Measurements from ENCODE around the gene JPH4.

The JPH4 gene

GRCh38 chr14:23561873-23562821, 16.4 kb downstream of the JPH4 start:
- DNase-seq, result no peak

GRCh38 chr14:23561259-23561658, 17.3 kb downstream of the JPH4 start:
- no peak for DNase-seq

- DNase-seq, result no peak
Observed at GRCh38 chr14:23559926-23560520, 18.6 kb downstream of the JPH4 start.

GRCh38 chr14:23559010-23559925, 19.3 kb downstream of the JPH4 start:
- DNase-seq, result peak; percentile 84

GRCh38 chr14:23558346-23559009, 20.1 kb downstream of the JPH4 start:
- DNase-seq, result no peak

GRCh38 chr14:23557946-23558345, 20.6 kb downstream of the JPH4 start:
- DNase-seq, result no peak

- no peak for DNase-seq
Observed at GRCh38 chr14:23557521-23557920, 21.1 kb downstream of the JPH4 start.

GRCh38 chr14:23556700-23557440, 21.7 kb downstream of the JPH4 start:
- DNase-seq, result no peak

- peak; percentile 96 for DNase-seq
Observed at GRCh38 chr14:23555882-23556699, 22.5 kb downstream of the JPH4 start, which contains the start of gene THTPA. Gene THTPA, plus strand, starts transcription at chr14:23556271. Its CDS starts 487 bp downstream, at chr14:23556758.

- DNase-seq, result no peak
Observed at GRCh38 chr14:23555533-23555881, 23.1 kb downstream of the JPH4 start.

- DNase-seq, result peak; percentile 91
Observed at GRCh38 chr14:23551266-23552028, 27.1 kb downstream of the JPH4 start, which contains the start of gene ZFHX2. Gene ZFHX2, minus strand, starts transcription at chr14:23551765. Its CDS starts 16,440 bp downstream, at chr14:23535325.

GRCh38 chr14:23550812-23551265, 27.8 kb downstream of the JPH4 start:
- no peak for DNase-seq

- no peak for DNase-seq
Observed at GRCh38 chr14:23550131-23550811, 28.3 kb downstream of the JPH4 start.

- DNase-seq, result no peak
Observed at GRCh38 chr14:23548351-23549318, 30.0 kb downstream of the JPH4 start.

- no peak for DNase-seq
Observed at GRCh38 chr14:23547924-23548323, 30.7 kb downstream of the JPH4 start.

- no peak for DNase-seq
Observed at GRCh38 chr14:23546450-23547035, 32.0 kb downstream of the JPH4 start.

GRCh38 chr14:23545740-23546365, 32.7 kb downstream of the JPH4 start:
- no peak for DNase-seq
